Measurements from ENCODE around the gene NAALADL2. TPM values are rescaled to one million over a fixed set of nuclear protein-coding genes. Genes with fewer than 3 reads are reported as not detected.

Gene NAALADL2
- total and polyA plus RNA-seq, 9 of the 15 experiments (the other 6 are each of a cell fraction or from before 2014, with no cell fraction given) = 0.29 to 1.1 (median 0.79) TPM; not detected in 1

GRCh38 chr3:175413926-175414325 is 554.8 kb downstream of the NAALADL2 start:
- Histone ChIP-seq H3K4me1 (replicated peaks in 1 of 2; ENCODE audit: control insufficient read depth in 2 of 2, insufficient read depth in 2 of 2, low read length in 2 of 2) (no peaks in the 10 kb centered on the region), H3K9ac (ENCODE audit: insufficient read depth in 1 of 2, low read depth in 2 of 2, low read length in 2 of 2) (no peak overlapping the region), H3K4me2 (ENCODE audit: insufficient read depth, low read length) (no peak overlapping the region), H4K20me1 (replicated peaks; ENCODE audit: control insufficient read depth, insufficient read depth, low read length) (no peaks in the 10 kb centered on the region), H3K27ac (ENCODE audit: extremely low read depth, low read depth, low read length) (no peak overlapping the region), H3K9me1 (ENCODE audit: control insufficient read depth, insufficient read depth, low read length) (no peaks in the 10 kb centered on the region), H3K9me3 (replicated peaks; ENCODE audit: control insufficient read depth, insufficient read depth, low read depth, low read length) (0 out of 2 replicates have a peak, but pooled peaks cover 1% of the 10 kb centered on the region), H3K36me3 (ENCODE audit: control insufficient read depth, insufficient read depth, low read length) (no peaks in the 10 kb centered on the region), H3K79me2 (ENCODE audit: control insufficient read depth, insufficient read depth, low read length) (no peaks in the 10 kb centered on the region), H2AFZ (ENCODE audit: low read depth, low read length) (no peak overlapping the region), H3K4me3 (no peak overlapping the region), H3K27me3 (ENCODE audit: control insufficient read depth in 2 of 2, insufficient read depth in 2 of 2, low read length in 2 of 2) (no peaks in the 10 kb centered on the region)
- BruUV-seq (replicated peaks) = no TSS peak
- DNase-seq (ENCODE audit: extremely low read depth in 1 of 4, low spot score in 3 of 4) = no peak
- ChIA-PET POLR2A (no interaction called here), CTCF (ENCODE audit: low intra/inter-chr PET ratio) (no interaction called here)
- intact Hi-C loops (cut with micrococcal nuclease) = no loop called here
- no peak for FAIRE-seq
- ATAC-seq = no peak
- 0% methylated on average over 4 of the region's 4 CpGs for WGBS (ENCODE audit: insufficient coverage, low coverage, missing lambda C conversion rate)
- in situ Hi-C loops (cut with MboI) = no loop called here
- TF ChIP-seq TBL1XR1 (IDR thresholded peaks at IDR 0.05; ENCODE audit: low read length in 2 of 2) (no peak), ZNF146 (CRISPR knock-in tag; IDR thresholded peaks at IDR 0.05; ENCODE audit: unreplicated experiment) (no peak), ATF7 (IDR thresholded peaks at IDR 0.05) (no peak), HMG20A (CRISPR knock-in tag; conservative IDR thresholded peaks at IDR 0.05) (no peak), BRF1 (IDR thresholded peaks at IDR 0.05; ENCODE audit: borderline replicate concordance, extremely low read depth, insufficient read length) (no peak), HMGXB4 (CRISPR knock-in tag; IDR thresholded peaks at IDR 0.05) (no peak), NKRF (IDR thresholded peaks at IDR 0.05; ENCODE audit: borderline replicate concordance) (no peak), MBD2 (IDR thresholded peaks at IDR 0.05; ENCODE audit: borderline replicate concordance, low read depth) (no peak), ZNF280A (IDR thresholded peaks at IDR 0.05; ENCODE audit: low read depth, partially characterized antibody) (no peak), ZNF639 (CRISPR knock-in tag; conservative IDR thresholded peaks at IDR 0.05 in 1 of 2, IDR thresholded peaks at IDR 0.05 in 1 of 2) (no peak), ZNF311 (CRISPR knock-in tag; IDR thresholded peaks at IDR 0.05) (no peak), HLTF (IDR thresholded peaks at IDR 0.05) (no peak), DLX4 (CRISPR knock-in tag; IDR thresholded peaks at IDR 0.05) (no peak), MXD1 (CRISPR knock-in tag; IDR thresholded peaks at IDR 0.05; ENCODE audit: borderline replicate concordance, poor library complexity, severe bottlenecking) (no peak)
